Ovary (tissue), 9 donors: Measurements from ENCODE around the gene TARM1. TPM values are rescaled to one million over a fixed set of nuclear protein-coding genes. Genes with fewer than 3 reads are reported as not detected.

Experiments used
- DNase-seq, 5 donors: peaks; one replicate each; pipeline ENCODE4 v3.0.0-alpha.2; 2019 to 2020
- H3K27ac ChIP-seq, 2 donors: fragments of 200-600 bp; one replicate each; pipeline versions ENCODE4 v1.5.1 to v1.8.0; 2019 to 2022
- H3K27me3 ChIP-seq: fragments of 200-600 bp; one replicate; pipeline ENCODE4 v1.8.0; 2022
- H3K36me3 ChIP-seq: fragments of 200-600 bp; sonication (generic); one replicate; pipeline ENCODE4 v1.5.1; 2019
- H3K4me1 ChIP-seq: one replicate; pipeline ENCODE4 v1.8.1; 2013; ENCODE audit warnings: mild to moderate bottlenecking, moderate library complexity; ENCODE audit not compliant: insufficient read depth
- H3K4me3 ChIP-seq: fragments of 200-600 bp; sonication (generic); one replicate; pipeline ENCODE4 v1.5.1; 2017
- H3K9me3 ChIP-seq, 2 donors: fragments of 200-600 bp in 1 of 2; sonication (generic) in 1 of 2; one replicate each; pipeline versions ENCODE4 v1.5.1 to v1.8.1; 2013 to 2019; ENCODE audit warnings: mild to moderate bottlenecking in 1 of 2, moderate library complexity in 1 of 2
- CTCF ChIP-seq, 3 donors: fragments of 450-650 bp in 2 of 3; fragments of 200-600 bp in 1 of 3; IDR thresholded peaks; one replicate each; pipeline versions ENCODE4 v1.5.1 to v1.8.0; 2016 to 2022; ENCODE audit warnings: antibody characterized with exemption in 3 of 3, mild to moderate bottlenecking in 1 of 3
- EP300 ChIP-seq: sonication (generic); formaldehyde crosslinking; IDR thresholded peaks from one replicate; pipeline ENCODE4 v1.6.1; 2017; ENCODE audit warnings: antibody characterized with exemption
- POLR2A ChIP-seq: fragments of 450-650 bp; IDR thresholded peaks from one replicate; pipeline ENCODE4 v1.6.1; 2017; ENCODE audit warnings: antibody characterized with exemption, mild to moderate bottlenecking, moderate library complexity
- WGBS, 3 donors: extraction: QIAGEN DNeasy Blood & Tissue Kit in 1 of 3; methylation state at CpG; one replicate each; pipeline versions ENCODE4 v1.1.5 to v1.1.7; 2013 to 2017; 5-methylcytosine and 5-hydroxymethylcytosine counted together
- intact Hi-C, 4 donors: fragments of 100-400 bp; cut with DNase I; formaldehyde crosslinking; loops; one replicate each; pipeline versions ENCODE4 v1.11.0 to v1.15.1; 2022 to 2023
- polyA plus RNA-seq, 2 donors: library from polyadenylated mRNA; stranded (reverse); fragments of 200-250 nt in 1 of 2; fragments of 350-450 nt in 1 of 2; fragmentation: Illumina TruSeq in 1 of 2; extraction: RNeasy Lipid Tissue Mini Kit (QIAGEN cat#74804) in 1 of 2; gene quantifications; one replicate each; pipeline ENCODE4 v1.2.3, GENCODE V29; 2013 to 2014
- total RNA-seq, 7 donors: library from RNA; depleted of rRNA in 2 of 7; stranded (reverse); fragments of >200 nt in 2 of 7; fragmentation: NEBNext Ultra II Directional in 3 of 7; extraction: Animal tissue kit (Norgen Biotek cat#: 25700) in 3 of 7; gene quantifications; one replicate each; pipeline versions ENCODE4 v1.1.0 to v1.2.4, GENCODE V29; 2016 to 2023
- donor health status: DM: no; HTN: no; CAD: no; lungs with moderate emphysema.
- donor health status: DM: no; HTN: no; CAD: no.
- donor health status: Bipolar disorder and iron deficiency.
- donor health status: DM: yes; HTN: yes; CAD: no.
- donor health status: DM: no; HTN: no; CAD: no.
- donor health status: DM: yes; HTN: yes; CAD: no.

The TARM1 gene
- total and polyA plus RNA-seq, 9 donors: not detected

- Histone ChIP-seq H3K4me1 (peaks cover 2% of the 10 kb centered on the region), H3K4me3 (no peak overlapping the region), H3K36me3 (no peaks in the 10 kb centered on the region), H3K27me3 (no peaks in the 10 kb centered on the region), H3K27ac (no peak overlapping the region), H3K9me3 (no peaks in the 10 kb centered on the region)
- WGBS, 3 donors: 69 to 81% (median 70%) methylated on average over 7 of the region's 7 CpGs
- intact Hi-C loops: no loop called here
- no peak for TF ChIP-seq CTCF (IDR thresholded peaks at IDR 0.05)
- TF ChIP-seq EP300: no peak
- no peak for TF ChIP-seq POLR2A
- DNase-seq: no peak
These were observed 27.3 kb upstream of the TARM1 start for GRCh38 chr19:54108496-54108895.

- H3K9me3 ChIP-seq: no peaks in the 10 kb centered on the region
- H3K4me1 ChIP-seq: peaks cover 3% of the 10 kb centered on the region
- no peak for TF ChIP-seq CTCF (IDR thresholded peaks at IDR 0.05)
- no peak for TF ChIP-seq POLR2A
- TF ChIP-seq EP300: no peak
- H3K27ac ChIP-seq: no peak overlapping the region
- intact Hi-C loops: no loop called here
- no peaks in the 10 kb centered on the region for H3K36me3 ChIP-seq
- H3K4me3 ChIP-seq: no peak overlapping the region
- WGBS, 3 donors: 66 to 77% (median 72%) methylated on average over 21 of the region's 21 CpGs
- DNase-seq: no peak
- H3K27me3 ChIP-seq: no peaks in the 10 kb centered on the region
These were observed 26.8 kb upstream of the TARM1 start for GRCh38 chr19:54107876-54108490.

- Histone ChIP-seq H3K27me3 (no peaks in the 10 kb centered on the region), H3K4me3 (no peak overlapping the region), H3K9me3 (no peaks in the 10 kb centered on the region), H3K4me1 (peaks cover 3% of the 10 kb centered on the region), H3K36me3 (no peaks in the 10 kb centered on the region), H3K27ac (no peak overlapping the region)
- peak in 1 of 5 donors; percentile 16 for DNase-seq
- TF ChIP-seq CTCF (IDR thresholded peaks at IDR 0.05) (no peak), EP300 (no peak), POLR2A (no peak)
- 68 to 78% (median 70%) methylated on average over 15 of the region's 15 CpGs for WGBS, 3 donors
- intact Hi-C loops: no loop called here
These were observed 25.6 kb upstream of the TARM1 start for GRCh38 chr19:54106716-54107115.

- no peaks in the 10 kb centered on the region for H3K36me3 ChIP-seq
- H3K4me1 ChIP-seq: peaks cover 3% of the 10 kb centered on the region
- H3K4me3 ChIP-seq: no peak overlapping the region
- intact Hi-C loops: no loop called here
- no peaks in the 10 kb centered on the region for H3K27me3 ChIP-seq
- no peak overlapping the region for H3K27ac ChIP-seq
- H3K9me3 ChIP-seq: no peaks in the 10 kb centered on the region
- 89 to 94% (median 91%) methylated on average over 10 of the region's 10 CpGs for WGBS, 3 donors
- no peak for TF ChIP-seq CTCF (IDR thresholded peaks at IDR 0.05)
- TF ChIP-seq EP300: no peak
- TF ChIP-seq POLR2A: no peak
- DNase-seq: peak in 1 of 5 donors; percentile 11
These were observed 24.6 kb upstream of the TARM1 start for GRCh38 chr19:54105796-54106195.
